ENCODE data around the gene ESYT2. TPM values are rescaled to one million over a fixed set of nuclear protein-coding genes. Genes with fewer than 3 reads are reported as not detected.

ESYT2 gene
- total RNA-seq, 2 donors from 2014 or later: 60.0 to 75.9 TPM

DNA sequence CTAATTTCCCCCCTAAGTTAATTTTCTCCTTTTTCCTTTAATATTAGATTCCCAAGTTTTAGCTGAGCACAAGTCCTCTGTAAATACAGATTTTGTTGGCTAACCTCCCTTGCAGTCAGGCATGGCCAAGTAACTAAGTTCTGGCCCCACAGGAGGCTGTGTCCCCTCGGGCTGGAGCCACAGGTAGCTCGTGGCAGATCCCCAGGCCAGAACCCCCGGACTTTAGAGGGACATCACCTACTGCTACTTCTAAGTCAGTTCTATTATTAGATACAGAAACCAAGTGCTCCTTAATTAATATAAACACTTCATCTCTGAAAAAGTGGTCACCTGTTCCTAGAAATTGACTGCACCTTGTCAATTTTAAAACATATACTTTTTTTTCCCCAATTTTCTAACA, 78.6 kb downstream of the ESYT2 start:
- Histone ChIP-seq H3K36me3 (peaks cover 53% of the 10 kb centered on the region), H3K4me1 (no peaks in the 10 kb centered on the region), H3K4me3 (no peak overlapping the region), H3K9me3 (no peaks in the 10 kb centered on the region), H3K27me3 (no peaks in the 10 kb centered on the region), H3K27ac (no peak overlapping the region)
- no peak for TF ChIP-seq CTCF (IDR thresholded peaks at IDR 0.05)
- DNase-seq (ENCODE audit: low spot score): no peak

- no peak overlapping the region for H3K4me3 ChIP-seq
- DNase-seq (ENCODE audit: low spot score): no peak
- H3K9me3 ChIP-seq: no peaks in the 10 kb centered on the region
- no peaks in the 10 kb centered on the region for H3K27me3 ChIP-seq
- no peaks in the 10 kb centered on the region for H3K4me1 ChIP-seq
- no peak overlapping the region for H3K27ac ChIP-seq
- H3K36me3 ChIP-seq: peaks cover 51% of the 10 kb centered on the region
- TF ChIP-seq CTCF (IDR thresholded peaks at IDR 0.05): no peak
These were observed 79.9 kb downstream of the ESYT2 start for GRCh38 chr7:158749396-158749795.

- Histone ChIP-seq H3K36me3 (peaks cover 54% of the 10 kb centered on the region), H3K9me3 (no peaks in the 10 kb centered on the region), H3K4me3 (no peak overlapping the region), H3K4me1 (no peaks in the 10 kb centered on the region), H3K27me3 (no peaks in the 10 kb centered on the region), H3K27ac (no peak overlapping the region)
- no peak for TF ChIP-seq CTCF (IDR thresholded peaks at IDR 0.05)
- DNase-seq (ENCODE audit: low spot score): no peak
These were observed 81.0 kb downstream of the ESYT2 start for GRCh38 chr7:158748335-158748734.

GRCh38 chr7:158747408-158747807, 81.9 kb downstream of the ESYT2 start:
- no peak for TF ChIP-seq CTCF (IDR thresholded peaks at IDR 0.05)
- no peak overlapping the region for H3K27ac ChIP-seq

GRCh38 chr7:158746957-158747356, 82.4 kb downstream of the ESYT2 start:
- H3K4me3 ChIP-seq: no peak overlapping the region
- no peak for TF ChIP-seq CTCF (IDR thresholded peaks at IDR 0.05)
- H3K4me1 ChIP-seq: no peaks in the 10 kb centered on the region
- DNase-seq (ENCODE audit: low spot score): no peak
- no peaks in the 10 kb centered on the region for H3K9me3 ChIP-seq
- no peak overlapping the region for H3K27ac ChIP-seq
- peaks cover 67% of the 10 kb centered on the region for H3K36me3 ChIP-seq
- no peaks in the 10 kb centered on the region for H3K27me3 ChIP-seq

More at GRCh38 chr7:158747408-158747807, 81.9 kb downstream of the ESYT2 start:
- no peaks in the 10 kb centered on the region for H3K27me3 ChIP-seq
- H3K9me3 ChIP-seq: no peaks in the 10 kb centered on the region
- H3K36me3 ChIP-seq: peaks cover 62% of the 10 kb centered on the region
- H3K4me3 ChIP-seq: no peak overlapping the region
- no peak for DNase-seq (ENCODE audit: low spot score)
- H3K4me1 ChIP-seq: no peaks in the 10 kb centered on the region

DNA sequence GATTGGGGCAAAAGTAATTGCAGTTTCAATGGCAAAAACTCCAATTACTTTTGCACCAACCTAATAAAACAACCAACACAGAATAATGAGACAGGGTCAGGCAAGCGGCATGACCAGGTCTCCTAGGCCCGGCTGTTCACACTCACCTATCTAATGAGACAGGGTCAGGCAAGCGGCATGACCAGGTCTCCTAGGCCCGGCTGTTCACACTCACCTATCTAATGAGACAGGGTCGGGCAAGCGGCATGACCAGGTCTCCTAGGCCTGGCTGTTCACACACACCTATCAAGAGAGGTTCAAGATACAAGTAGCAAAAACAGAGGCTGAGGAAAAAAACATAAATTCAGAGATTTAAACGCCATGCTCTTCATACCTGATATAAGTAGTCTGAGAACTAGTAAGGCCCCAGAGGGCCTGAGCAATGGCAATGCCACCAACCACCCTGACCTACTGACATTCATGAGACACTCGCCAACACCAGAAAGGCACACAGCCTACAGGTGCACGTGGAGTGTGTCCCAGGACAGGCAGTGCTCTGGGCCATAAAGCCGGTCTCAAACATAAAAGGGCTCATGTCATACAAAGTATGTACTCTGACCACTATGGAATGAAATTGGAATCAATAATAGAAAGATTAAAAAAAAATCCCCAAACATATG, 84.1 kb downstream of the ESYT2 start:
- Histone ChIP-seq H3K27ac (no peak overlapping the region), H3K4me3 (no peak overlapping the region), H3K9me3 (no peaks in the 10 kb centered on the region), H3K27me3 (no peaks in the 10 kb centered on the region), H3K4me1 (no peaks in the 10 kb centered on the region), H3K36me3 (peaks cover 84% of the 10 kb centered on the region)
- TF ChIP-seq CTCF (IDR thresholded peaks at IDR 0.05): no peak
- DNase-seq (ENCODE audit: low spot score): no peak

Measured in right atrium auricular region (tissue), 2 donors.